ENCODE data around the gene KSR2.

GRCh38 chr12:117486840-117487659 is 481.7 kb downstream of the KSR2 start:
- TF ChIP-seq CTCF (conservative IDR thresholded peaks at IDR 0.05; ENCODE audit: low read length) (no peak), EZH2phosphoT487 (IDR thresholded peaks at IDR 0.05; ENCODE audit: borderline replicate concordance, low read depth, low read length) (no peak)

All from OCI-LY7 (cell line).